HG02943 (cell line): ENCODE data around the gene RIPOR3.
"Not testable (repeated sequence)": the region's sequence is repeated elsewhere in the genome, so short reads cannot be mapped to it uniquely, and the experiment has no call there.

Source experiments
- ATAC-seq: cut with Tn5 transposase; IDR thresholded peaks from one replicate; pipeline ENCODE4 v1.9.1; 2021; ENCODE audit warnings: mild to moderate bottlenecking, low read depth, moderate library complexity; ENCODE audit not compliant: unreplicated experiment

Gene RIPOR3

GRCh38 chr20:50559856-50560638 lies 131.3 kb downstream of the RIPOR3 start:
- ATAC-seq = no peak

DNA sequence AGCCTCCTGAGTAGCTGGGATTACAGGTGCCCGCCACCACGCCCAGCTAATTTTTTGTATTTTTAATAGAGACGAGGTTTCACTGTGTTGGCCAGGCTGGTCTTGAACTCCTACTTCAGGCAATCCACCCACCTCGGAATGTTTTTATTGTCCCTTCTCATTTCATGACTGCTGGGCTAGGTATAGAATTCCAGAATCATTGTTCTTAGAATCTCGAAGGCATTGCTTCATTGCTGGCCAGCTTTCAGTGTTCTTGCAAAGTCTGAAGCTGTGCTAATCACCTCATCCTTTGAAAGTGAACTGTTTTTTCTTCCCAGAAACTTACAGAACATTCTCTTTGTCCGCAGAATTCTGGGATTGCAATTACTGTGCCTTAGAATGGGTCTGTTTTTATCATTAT lies 132.2 kb downstream of the RIPOR3 start:
- no peak for ATAC-seq

- ATAC-seq = no peak
Measured at GRCh38 chr20:50558483-50558925, 132.8 kb downstream of the RIPOR3 start.

DNA sequence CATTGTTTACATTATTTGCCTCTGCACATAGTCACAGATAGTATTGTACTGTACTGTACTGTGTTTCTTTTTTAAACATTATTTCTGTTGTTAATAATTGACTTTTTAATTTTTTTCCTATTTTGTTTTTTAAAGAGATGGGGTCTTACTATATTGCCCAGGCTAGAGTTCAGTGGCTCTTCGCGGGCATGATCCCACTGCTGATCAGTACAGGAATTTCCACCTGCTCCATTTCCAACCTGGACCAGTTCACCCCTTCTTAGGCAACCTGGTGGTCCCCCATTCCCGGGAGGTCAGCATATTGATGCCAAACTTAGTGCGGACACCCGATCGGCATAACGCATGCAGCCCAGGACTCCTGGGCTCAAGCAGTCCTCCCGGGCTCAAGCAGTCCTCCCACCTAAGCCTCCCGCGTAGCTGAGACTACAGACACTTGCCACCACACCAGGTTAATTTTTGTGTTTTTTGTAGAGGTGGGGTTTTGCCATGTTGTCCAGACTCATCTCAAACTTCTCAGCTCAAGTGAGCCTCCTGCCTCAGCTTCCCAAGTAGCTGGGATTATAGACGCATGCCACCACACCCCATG lies 133.7 kb downstream of the RIPOR3 start:
- ATAC-seq = no peak

GRCh38 chr20:50555662-50556061 lies 135.7 kb downstream of the RIPOR3 start:
- ATAC-seq = no peak

GRCh38 chr20:50554694-50555579 lies 136.4 kb downstream of the RIPOR3 start:
- ATAC-seq = no peak

GRCh38 chr20:50552979-50553378 lies 138.4 kb downstream of the RIPOR3 start:
- no peak for ATAC-seq

DNA sequence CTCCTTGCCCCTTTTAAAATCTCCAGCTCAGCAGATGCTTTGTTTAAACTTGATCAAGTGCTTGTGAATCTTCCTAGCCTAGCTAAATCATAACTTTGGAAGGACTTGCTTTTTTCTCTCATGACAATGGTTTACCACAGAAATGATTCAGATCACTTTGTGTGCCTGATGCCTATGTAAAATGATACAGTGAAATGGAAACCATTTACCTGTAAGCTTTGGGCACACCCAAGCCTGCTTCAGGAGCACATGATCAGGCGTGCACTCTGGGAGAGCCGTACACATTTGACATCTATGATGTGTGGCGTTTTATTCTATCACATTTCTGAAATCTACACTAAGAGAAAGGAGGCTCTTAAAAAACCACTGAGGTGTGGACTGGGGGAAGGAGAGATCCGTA lies 140.1 kb downstream of the RIPOR3 start:
- ATAC-seq = no peak

DNA sequence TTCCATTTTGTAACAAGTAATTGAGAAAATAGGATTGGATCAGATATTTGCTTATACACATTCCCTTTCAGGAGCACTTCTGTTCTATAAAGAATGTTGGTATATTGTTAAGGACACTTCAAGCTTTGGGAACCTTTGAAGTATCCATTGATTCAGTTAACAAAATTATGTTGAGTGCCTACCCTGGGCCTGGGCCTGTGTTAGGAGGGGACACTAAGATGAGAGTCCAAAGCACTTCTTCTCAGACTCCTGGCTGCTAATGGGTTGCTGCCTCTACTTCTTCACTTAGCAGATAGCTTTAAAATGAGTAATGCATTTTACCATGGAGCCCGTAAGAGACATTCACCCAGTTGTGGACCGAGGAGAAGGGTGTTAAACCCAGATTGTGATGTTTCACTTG lies 140.8 kb downstream of the RIPOR3 start:
- ATAC-seq = no peak

- ATAC-seq = no peak
Measured at GRCh38 chr20:50548396-50548795, 142.9 kb downstream of the RIPOR3 start.

- ATAC-seq = no peak
Measured at GRCh38 chr20:50547964-50548363, 143.4 kb downstream of the RIPOR3 start.

GRCh38 chr20:50546729-50547314 lies 144.5 kb downstream of the RIPOR3 start:
- ATAC-seq = no peak

- no peak for ATAC-seq
Measured at GRCh38 chr20:50545126-50545525, 146.2 kb downstream of the RIPOR3 start.

- ATAC-seq = no peak
Measured at GRCh38 chr20:50543326-50543725, 148.0 kb downstream of the RIPOR3 start.

DNA sequence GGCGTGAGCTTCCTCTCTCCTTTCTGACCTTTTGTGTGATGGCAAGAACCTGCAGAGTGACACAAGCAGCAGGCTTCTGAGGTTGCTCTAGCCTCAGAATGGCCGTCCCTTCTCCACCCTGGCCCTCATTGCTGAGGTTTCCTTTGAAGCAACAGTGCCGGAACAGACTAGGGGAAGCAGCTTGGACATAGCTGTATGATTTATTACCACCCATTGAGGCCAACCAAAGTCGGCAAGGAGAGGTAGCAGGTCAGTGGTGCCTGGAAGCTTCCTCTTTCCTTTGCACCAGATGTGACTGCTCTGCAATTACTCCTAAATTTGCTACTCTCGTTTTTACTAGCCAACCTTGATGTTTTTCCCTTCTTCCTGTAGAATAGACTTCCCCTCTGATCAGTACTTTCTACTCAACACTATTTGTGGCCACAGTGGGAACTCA lies 149.7 kb downstream of the RIPOR3 start:
- ATAC-seq = no peak

GRCh38 chr20:50540620-50541605 lies 150.4 kb downstream of the RIPOR3 start:
- no peak for ATAC-seq

DNA sequence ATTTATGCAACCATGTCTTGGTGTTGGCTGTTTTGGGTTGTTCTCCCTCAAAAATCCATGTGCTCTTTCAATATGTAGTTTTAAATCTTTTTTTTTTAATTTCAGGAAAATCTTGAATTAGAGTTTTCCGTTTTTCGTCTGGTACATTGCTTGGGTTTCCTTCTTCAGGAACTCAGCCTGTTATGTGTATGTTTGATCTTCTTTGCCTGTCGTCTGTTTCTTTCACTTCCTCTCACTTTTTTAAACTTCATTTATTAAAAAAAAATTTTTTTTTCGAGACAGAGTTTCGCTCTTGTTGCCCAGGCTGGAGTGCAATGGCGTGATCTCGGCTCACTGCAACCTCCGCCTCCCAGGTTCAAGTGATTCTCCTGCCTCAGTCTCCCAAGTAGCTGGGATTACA lies 151.5 kb downstream of the RIPOR3 start:
- ATAC-seq = not testable (repeated sequence)

GRCh38 chr20:50538276-50538675 lies 153.1 kb downstream of the RIPOR3 start:
- ATAC-seq = no peak

DNA sequence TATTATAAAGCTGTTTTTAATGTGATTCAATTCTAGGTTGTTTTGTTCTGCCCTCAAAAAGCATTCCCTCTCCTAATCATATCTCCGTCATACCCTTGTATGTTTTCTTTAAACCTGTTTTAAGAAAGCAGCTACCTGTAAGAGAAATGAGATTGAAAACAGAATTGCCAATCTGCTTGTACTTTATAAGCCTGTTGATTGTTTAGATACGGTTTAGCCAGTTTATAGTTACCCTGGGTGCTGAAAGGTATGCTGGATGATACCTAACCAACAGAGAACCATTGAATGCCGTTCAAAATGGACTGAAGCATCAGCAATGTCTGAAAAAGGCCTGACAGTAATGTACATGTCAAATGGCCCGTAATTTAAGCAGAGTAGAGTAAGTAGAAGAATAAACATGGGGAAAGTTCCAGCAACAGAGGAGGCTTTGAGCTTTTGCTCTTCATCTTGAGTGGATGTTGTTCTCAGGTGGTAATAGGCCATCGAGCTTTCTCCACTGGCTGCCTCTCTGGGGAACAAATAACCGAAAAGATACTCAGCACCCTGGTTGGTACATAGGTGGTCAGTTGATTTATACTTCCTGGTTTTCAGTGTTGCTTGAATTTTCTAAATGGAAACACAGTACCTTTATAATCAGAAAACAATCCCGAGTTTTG lies 153.7 kb downstream of the RIPOR3 start:
- no peak for ATAC-seq
